ENCODE results near the gene ATP7B. TPM values are rescaled to one million over a fixed set of nuclear protein-coding genes. Genes with fewer than 3 reads are reported as not detected.

ATP7B gene
- 4.4 and 5.2 TPM in 2 replicates for total RNA-seq (2014; rRNA removed)
- percentile 49 among the genes with signal in this experiment for Bru-seq, nascent RNA
- BruChase-seq, experiment 1, labeled RNA remaining after a 6-hour chase: percentile 46 among the genes with signal in this experiment
- percentile 51 among the genes with signal in this experiment for BruChase-seq, experiment 2, labeled RNA remaining after a 2-hour chase
- long read RNA-seq, partial matches to known transcripts: 7 of 9 reads
- long read RNA-seq, other reads (novel, unspliced or antisense): 2 of 9 reads

- H2AFZ ChIP-seq (ENCODE audit: low read length): peak within 1 kb of the TSS; percentile 98
- H3F3A ChIP-seq (ENCODE audit: low read length, unreplicated experiment): no peaks in the 10 kb centered on the region
- no peaks in the 10 kb centered on the region for H3K9me2 ChIP-seq (replicated peaks; ENCODE audit: low read length)
- ChIA-PET POLR2A (ENCODE audit: unreplicated experiment) (no interaction called here), CTCF (no interaction called here)
- H3K36me3 ChIP-seq (ENCODE audit: low read depth, low read length): no peaks in the 10 kb centered on the region
- peak within 1 kb of the TSS; percentile 91 for H3K9ac ChIP-seq (ENCODE audit: low read length)
- intact Hi-C loops (cut with micrococcal nuclease): loop anchor here (5.0 kb wide), 1 partner anchor 181 kb away; no protein-coding TSS in a partner anchor
- H4K20me1 ChIP-seq (ENCODE audit: low read length): no peaks in the 10 kb centered on the region
- no peak within 1 kb of the TSS for H3K27ac ChIP-seq (ENCODE audit: low read length)
- H3K4me1 ChIP-seq (ENCODE audit: insufficient read depth, low read length): peaks cover 7% of the 10 kb centered on the region
- H3K4me3 ChIP-seq (ENCODE audit: low read length): peak within 1 kb of the TSS; percentile 90
- H3K27me3 ChIP-seq (ENCODE audit: low read length): no peaks in the 10 kb centered on the region
- H3K4me2 ChIP-seq (ENCODE audit: low read length): peak within 1 kb of the TSS; percentile 93
- BruUV-seq (replicated peaks): TSS peak; percentile 30
- peaks cover 35% of the 10 kb centered on the region for H3K79me2 ChIP-seq (ENCODE audit: low read length)
- no peaks in the 10 kb centered on the region for H3K9me3 ChIP-seq (ENCODE audit: low read length)
- ATAC-seq (peak; percentile 25), DNase-seq (no peak)
- TF ChIP-seq CTCF (conservative IDR thresholded peaks at IDR 0.05; ENCODE audit: low read depth, low read length) (no peak), EZH2phosphoT487 (IDR thresholded peaks at IDR 0.05; ENCODE audit: borderline replicate concordance, low read length) (no peak), EZH2 (IDR thresholded peaks at IDR 0.05; ENCODE audit: low read length, unreplicated experiment) (no peak)
Observed at GRCh38 chr13:52010890-52011631, at the start of gene ATP7B. ATP7B (minus strand) TSS chr13:52011450; CDS start chr13:52011337, 113 bp downstream.

- DNase-seq (no peak), ATAC-seq (no peak)
- ChIA-PET POLR2A (ENCODE audit: unreplicated experiment) (no interaction called here), CTCF (no interaction called here)
- Histone ChIP-seq H2AFZ (ENCODE audit: low read length) (no peak overlapping the region), H3K27ac (ENCODE audit: low read length) (no peak overlapping the region), H3K9ac (ENCODE audit: low read length) (no peak overlapping the region), H3K36me3 (ENCODE audit: low read depth, low read length) (no peaks in the 10 kb centered on the region), H3K27me3 (ENCODE audit: low read length) (no peaks in the 10 kb centered on the region), H4K20me1 (ENCODE audit: low read length) (no peaks in the 10 kb centered on the region), H3F3A (ENCODE audit: low read length, unreplicated experiment) (no peaks in the 10 kb centered on the region), H3K9me3 (ENCODE audit: low read length) (no peaks in the 10 kb centered on the region), H3K79me2 (ENCODE audit: low read length) (no peaks in the 10 kb centered on the region), H3K9me2 (replicated peaks; ENCODE audit: low read length) (no peaks in the 10 kb centered on the region), H3K4me1 (ENCODE audit: insufficient read depth, low read length) (no peaks in the 10 kb centered on the region), H3K4me2 (ENCODE audit: low read length) (no peak overlapping the region), H3K4me3 (ENCODE audit: low read length) (no peak overlapping the region)
- TF ChIP-seq EZH2phosphoT487 (IDR thresholded peaks at IDR 0.05; ENCODE audit: borderline replicate concordance, low read length) (no peak), CTCF (conservative IDR thresholded peaks at IDR 0.05; ENCODE audit: low read depth, low read length) (no peak), EZH2 (IDR thresholded peaks at IDR 0.05; ENCODE audit: low read length, unreplicated experiment) (no peak)
- BruUV-seq (replicated peaks): no TSS peak
- intact Hi-C loops (cut with micrococcal nuclease): no loop called here
Observed at GRCh38 chr13:52053460-52053859, 42.2 kb upstream of the ATP7B start.

- no peaks in the 10 kb centered on the region for H3K9me2 ChIP-seq (replicated peaks; ENCODE audit: low read length)
- H3K9ac ChIP-seq (ENCODE audit: low read length): no peak overlapping the region
- ATAC-seq (no peak), DNase-seq (no peak)
- no peaks in the 10 kb centered on the region for H4K20me1 ChIP-seq (ENCODE audit: low read length)
- TF ChIP-seq EZH2 (IDR thresholded peaks at IDR 0.05; ENCODE audit: low read length, unreplicated experiment) (no peak), EZH2phosphoT487 (IDR thresholded peaks at IDR 0.05; ENCODE audit: borderline replicate concordance, low read length) (no peak), CTCF (conservative IDR thresholded peaks at IDR 0.05; ENCODE audit: low read depth, low read length) (no peak)
- no peaks in the 10 kb centered on the region for H3K27me3 ChIP-seq (ENCODE audit: low read length)
- H3K36me3 ChIP-seq (ENCODE audit: low read depth, low read length): no peaks in the 10 kb centered on the region
- H3K4me3 ChIP-seq (ENCODE audit: low read length): no peak overlapping the region
- H3K27ac ChIP-seq (ENCODE audit: low read length): no peak overlapping the region
- no peaks in the 10 kb centered on the region for H3F3A ChIP-seq (ENCODE audit: low read length, unreplicated experiment)
- no peak overlapping the region for H2AFZ ChIP-seq (ENCODE audit: low read length)
- no peaks in the 10 kb centered on the region for H3K79me2 ChIP-seq (ENCODE audit: low read length)
- CTCF ChIA-PET: no interaction called here
- H3K9me3 ChIP-seq (ENCODE audit: low read length): no peaks in the 10 kb centered on the region
- no peaks in the 10 kb centered on the region for H3K4me1 ChIP-seq (ENCODE audit: insufficient read depth, low read length)
- no peak overlapping the region for H3K4me2 ChIP-seq (ENCODE audit: low read length)
- intact Hi-C loops (cut with micrococcal nuclease): no loop called here
- POLR2A ChIA-PET (ENCODE audit: unreplicated experiment): no interaction called here
- no TSS peak for BruUV-seq (replicated peaks)
Observed at GRCh38 chr13:52051400-52051799, 40.1 kb upstream of the ATP7B start.

Data from PC-3 (cell line).